Prostate gland (tissue), 2 donors: Measurements from ENCODE around the gene ARMH1. TPM values are rescaled to one million over a fixed set of nuclear protein-coding genes. Genes with fewer than 3 reads are reported as not detected.

Source experiments
- DNase-seq: peaks from one replicate; pipeline ENCODE4 v3.0.0-alpha.2; 2019; ENCODE audit warnings: low spot score
- H3K27ac ChIP-seq, 2 donors: fragments of 200-600 bp; sonication (generic); 2 replicates each; pipeline ENCODE4 v1.5.1; 2017 to 2019
- H3K27me3 ChIP-seq: fragments of 200-600 bp; sonication (generic); replicated peaks from 2 replicates; pipeline ENCODE4 v1.5.1; 2019; ENCODE audit not compliant: insufficient read depth
- H3K36me3 ChIP-seq, 2 donors: fragments of 200-600 bp; sonication (generic); 1 replicate in 1 of 2; 2 replicates in 1 of 2; pipeline versions ENCODE4 v1.5.1 to v1.8.1; 2017 to 2019
- H3K4me1 ChIP-seq: fragments of 200-600 bp; sonication (generic); replicated peaks from 2 replicates; pipeline ENCODE4 v1.5.1; 2019
- H3K4me3 ChIP-seq, 2 donors: fragments of 200-600 bp; sonication (generic); 2 replicates each; pipeline ENCODE4 v1.5.1; 2017 to 2019
- H3K9me3 ChIP-seq: fragments of 200-600 bp; sonication (generic); 2 replicates; pipeline ENCODE4 v1.5.1; 2017
- CTCF ChIP-seq, 4 experiments: fragments of 200-600 bp in 2 of 4; fragments of 450-650 bp in 2 of 4; sonication (generic) in 2 of 4; IDR thresholded peaks; 1 replicate in 3 of 4; 2 replicates in 1 of 4; pipeline ENCODE4 v1.5.1; 2016 to 2019; ENCODE audit warnings: antibody characterized with exemption in 4 of 4, mild to moderate bottlenecking in 2 of 4, moderate library complexity in 2 of 4
- POLR2A ChIP-seq: fragments of 450-650 bp; IDR thresholded peaks from one replicate; pipeline ENCODE4 v1.6.1; 2016; ENCODE audit warnings: antibody characterized with exemption, mild to moderate bottlenecking
- POLR2AphosphoS5 ChIP-seq: sonication (generic); formaldehyde crosslinking; IDR thresholded peaks from one replicate; pipeline ENCODE4 v1.6.1; 2017; ENCODE audit warnings: antibody characterized with exemption
- WGBS: methylation state at CpG from one replicate; pipeline ENCODE4 v1.1.5; 2018; 5-methylcytosine and 5-hydroxymethylcytosine counted together
- intact Hi-C: fragments of 100-400 bp; cut with DNase I; formaldehyde crosslinking; loops from one replicate; pipeline ENCODE4 v1.14.2; 2022
- total RNA-seq, 2 donors: library from RNA; depleted of rRNA; stranded (reverse); fragments of >200 nt; gene quantifications; one replicate each; pipeline ENCODE4 v1.1.0, GENCODE V29; 2016

Gene ARMH1
- total RNA-seq, 2 donors from 2014 or later: 1.0 to 3.6 TPM

- Histone ChIP-seq H3K27me3 (no peaks in the 10 kb centered on the region), H3K4me3 (no peak overlapping the region), H3K27ac (no peak overlapping the region), H3K9me3 (no peaks in the 10 kb centered on the region), H3K36me3 (no peaks in the 10 kb centered on the region), H3K4me1 (no peaks in the 10 kb centered on the region)
- intact Hi-C loops: no loop called here
- TF ChIP-seq POLR2AphosphoS5: no peak
- TF ChIP-seq POLR2A: no peak
- TF ChIP-seq CTCF (IDR thresholded peaks at IDR 0.05): no peak
- no peak for DNase-seq
- 91% methylated on average over 4 of the region's 4 CpGs for WGBS
These were observed 45.8 kb downstream of the ARMH1 start for GRCh38 chr1:44720281-44720680.

- intact Hi-C loops: no loop called here
- Histone ChIP-seq H3K27ac (peak overlapping the region in 1 of 2 donors; percentile 14), H3K9me3 (no peaks in the 10 kb centered on the region), H3K4me3 (no peak overlapping the region), H3K4me1 (no peaks in the 10 kb centered on the region), H3K27me3 (no peaks in the 10 kb centered on the region), H3K36me3 (no peaks in the 10 kb centered on the region)
- TF ChIP-seq POLR2A: peak; percentile 50
- no peak for TF ChIP-seq POLR2AphosphoS5
- WGBS: 49% methylated on average over 14 of the region's 14 CpGs
- DNase-seq: no peak
These were observed 47.2 kb downstream of the ARMH1 start for GRCh38 chr1:44721485-44722361.

- no peak for DNase-seq
- 89% methylated on average over 9 of the region's 9 CpGs for WGBS
- no peaks in the 10 kb centered on the region for H3K27me3 ChIP-seq
- intact Hi-C loops: no loop called here
- no peaks in the 10 kb centered on the region for H3K4me1 ChIP-seq
- no peaks in the 10 kb centered on the region for H3K36me3 ChIP-seq
- TF ChIP-seq POLR2A (no peak), POLR2AphosphoS5 (no peak)
- no peak overlapping the region for H3K4me3 ChIP-seq
- no peak overlapping the region for H3K27ac ChIP-seq
- H3K9me3 ChIP-seq: no peaks in the 10 kb centered on the region
These were observed 48.5 kb downstream of the ARMH1 start for GRCh38 chr1:44723064-44723463.

GRCh38 chr1:44723496-44724295, 49.2 kb downstream of the ARMH1 start:
- no peaks in the 10 kb centered on the region for H3K36me3 ChIP-seq
- H3K4me1 ChIP-seq: no peaks in the 10 kb centered on the region
- no peaks in the 10 kb centered on the region for H3K27me3 ChIP-seq
- no peak for DNase-seq
- no peak overlapping the region for H3K27ac ChIP-seq
- no peak overlapping the region for H3K4me3 ChIP-seq
- intact Hi-C loops: no loop called here
- TF ChIP-seq POLR2A (no peak), CTCF (IDR thresholded peaks at IDR 0.05) (no peak), POLR2AphosphoS5 (no peak)
- no peaks in the 10 kb centered on the region for H3K9me3 ChIP-seq
- WGBS: 90% methylated on average over 28 of the region's 28 CpGs

GRCh38 chr1:44724296-44724954, 49.9 kb downstream of the ARMH1 start:
- intact Hi-C loops: no loop called here
- DNase-seq: no peak
- 80% methylated on average over 26 of the region's 64 CpGs for WGBS
- H3K36me3 ChIP-seq: no peaks in the 10 kb centered on the region
- no peaks in the 10 kb centered on the region for H3K27me3 ChIP-seq
- no peak overlapping the region for H3K27ac ChIP-seq
- H3K9me3 ChIP-seq: no peaks in the 10 kb centered on the region
- H3K4me3 ChIP-seq: no peak overlapping the region
- H3K4me1 ChIP-seq: no peaks in the 10 kb centered on the region
- TF ChIP-seq POLR2AphosphoS5 (no peak), CTCF (IDR thresholded peaks at IDR 0.05) (no peak), POLR2A (no peak)
